Measurements from ENCODE around the gene TMEM161A.

Gene TMEM161A

GRCh38 chr19:19083413-19084178 is 54.7 kb downstream of the TMEM161A start:
- 95% methylated on average over 7 of the region's 10 CpGs for WGBS (ENCODE audit: insufficient coverage)
- Histone ChIP-seq H3K27me3 (replicated peaks in 2 of 5; ENCODE audit: control insufficient read depth in 4 of 5, insufficient read depth in 5 of 5, low read length in 4 of 5) (no peaks in the 10 kb centered on the region), H3K27ac (ENCODE audit: insufficient read depth in 1 of 2, low read depth in 1 of 2, low read length in 2 of 2, poor library complexity in 1 of 2, severe bottlenecking in 2 of 2) (no peak overlapping the region), H3K9me3 (ENCODE audit: control extremely low read depth in 1 of 5, control insufficient read depth in 4 of 5, insufficient read depth in 2 of 5, low read depth in 1 of 5, low read length in 4 of 5) (no peaks in the 10 kb centered on the region), H3K36me3 (ENCODE audit: control insufficient read depth in 4 of 4, insufficient read depth in 4 of 4, low read length in 3 of 4) (no peaks in the 10 kb centered on the region), H3K4me3 (ENCODE audit: control insufficient read depth in 1 of 7, extremely low read depth in 1 of 7, insufficient read depth in 4 of 7, low read depth in 2 of 7, low read length in 6 of 7) (no peak overlapping the region), H3K4me1 (ENCODE audit: control extremely low read depth in 1 of 4, control insufficient read depth in 4 of 4, insufficient read depth in 4 of 4, low read length in 3 of 4) (no peaks in the 10 kb centered on the region)
- ChIA-PET POLR2A (no interaction called here), CTCF (no interaction called here)
- no peak for DNase-seq

GRCh38 chr19:19081642-19082151 is 56.6 kb downstream of the TMEM161A start:
- DNase-seq = no peak
- Histone ChIP-seq H3K9me3 (ENCODE audit: control extremely low read depth in 1 of 5, control insufficient read depth in 4 of 5, insufficient read depth in 2 of 5, low read depth in 1 of 5, low read length in 4 of 5) (no peaks in the 10 kb centered on the region), H3K27ac (ENCODE audit: insufficient read depth in 1 of 2, low read depth in 1 of 2, low read length in 2 of 2, poor library complexity in 1 of 2, severe bottlenecking in 2 of 2) (no peak overlapping the region), H3K36me3 (ENCODE audit: control insufficient read depth in 4 of 4, insufficient read depth in 4 of 4, low read length in 3 of 4) (no peaks in the 10 kb centered on the region), H3K27me3 (replicated peaks in 2 of 5; ENCODE audit: control insufficient read depth in 4 of 5, insufficient read depth in 5 of 5, low read length in 4 of 5) (no peaks in the 10 kb centered on the region), H3K4me3 (ENCODE audit: control insufficient read depth in 1 of 7, extremely low read depth in 1 of 7, insufficient read depth in 4 of 7, low read depth in 2 of 7, low read length in 6 of 7) (no peak overlapping the region), H3K4me1 (ENCODE audit: control extremely low read depth in 1 of 4, control insufficient read depth in 4 of 4, insufficient read depth in 4 of 4, low read length in 3 of 4) (no peaks in the 10 kb centered on the region)
- WGBS (ENCODE audit: insufficient coverage) = 94% methylated on average over 15 of the region's 16 CpGs
- ChIA-PET POLR2A (interaction anchor here (1.1 kb wide), 1 partner anchor 18 kb away, joined by 3 read pairs; no protein-coding TSS in a partner anchor), CTCF (no interaction called here)

- ChIA-PET CTCF (no interaction called here), POLR2A (no interaction called here)
- WGBS (ENCODE audit: insufficient coverage) = no CpG with 5 or more reads among the region's 1 CpG
- no peaks in the 10 kb centered on the region for H3K4me1 ChIP-seq (ENCODE audit: control extremely low read depth in 1 of 4, control insufficient read depth in 4 of 4, insufficient read depth in 4 of 4, low read length in 3 of 4)
- H3K27me3 ChIP-seq (replicated peaks in 2 of 5; ENCODE audit: control insufficient read depth in 4 of 5, insufficient read depth in 5 of 5, low read length in 4 of 5) = no peaks in the 10 kb centered on the region
- no peak for DNase-seq
- no peak overlapping the region for H3K27ac ChIP-seq (ENCODE audit: insufficient read depth in 1 of 2, low read depth in 1 of 2, low read length in 2 of 2, poor library complexity in 1 of 2, severe bottlenecking in 2 of 2)
- no peak overlapping the region for H3K4me3 ChIP-seq (ENCODE audit: control insufficient read depth in 1 of 7, extremely low read depth in 1 of 7, insufficient read depth in 4 of 7, low read depth in 2 of 7, low read length in 6 of 7)
- no peaks in the 10 kb centered on the region for H3K9me3 ChIP-seq (ENCODE audit: control extremely low read depth in 1 of 5, control insufficient read depth in 4 of 5, insufficient read depth in 2 of 5, low read depth in 1 of 5, low read length in 4 of 5)
- peaks cover 0 to 3% (median 0%) of the 10 kb centered on the region in 4 experiments for H3K36me3 ChIP-seq (ENCODE audit: control insufficient read depth in 4 of 4, insufficient read depth in 4 of 4, low read length in 3 of 4)
Observed at GRCh38 chr19:19079571-19079970, 58.7 kb downstream of the TMEM161A start.

- Histone ChIP-seq H3K4me1 (ENCODE audit: control extremely low read depth in 1 of 4, control insufficient read depth in 4 of 4, insufficient read depth in 4 of 4, low read length in 3 of 4) (peaks cover 0 to 4% (median 0%) of the 10 kb centered on the region in 4 experiments), H3K27me3 (replicated peaks in 2 of 5; ENCODE audit: control insufficient read depth in 4 of 5, insufficient read depth in 5 of 5, low read length in 4 of 5) (no peaks in the 10 kb centered on the region), H3K9me3 (ENCODE audit: control extremely low read depth in 1 of 5, control insufficient read depth in 4 of 5, insufficient read depth in 2 of 5, low read depth in 1 of 5, low read length in 4 of 5) (no peaks in the 10 kb centered on the region), H3K36me3 (ENCODE audit: control insufficient read depth in 4 of 4, insufficient read depth in 4 of 4, low read length in 3 of 4) (peaks cover 0 to 3% (median 0%) of the 10 kb centered on the region in 4 experiments), H3K27ac (ENCODE audit: insufficient read depth in 1 of 2, low read depth in 1 of 2, low read length in 2 of 2, poor library complexity in 1 of 2, severe bottlenecking in 2 of 2) (no peak overlapping the region), H3K4me3 (ENCODE audit: control insufficient read depth in 1 of 7, extremely low read depth in 1 of 7, insufficient read depth in 4 of 7, low read depth in 2 of 7, low read length in 6 of 7) (no peak overlapping the region)
- ChIA-PET CTCF (no interaction called here), POLR2A (no interaction called here)
- no CpG with 5 or more reads among the region's 6 CpGs for WGBS (ENCODE audit: insufficient coverage)
- no peak for DNase-seq
Observed at GRCh38 chr19:19078801-19079200, 59.5 kb downstream of the TMEM161A start.

- DNase-seq = no peak
- Histone ChIP-seq H3K9me3 (ENCODE audit: control extremely low read depth in 1 of 5, control insufficient read depth in 4 of 5, insufficient read depth in 2 of 5, low read depth in 1 of 5, low read length in 4 of 5) (no peaks in the 10 kb centered on the region), H3K4me3 (ENCODE audit: control insufficient read depth in 1 of 7, extremely low read depth in 1 of 7, insufficient read depth in 4 of 7, low read depth in 2 of 7, low read length in 6 of 7) (no peak overlapping the region), H3K4me1 (ENCODE audit: control extremely low read depth in 1 of 4, control insufficient read depth in 4 of 4, insufficient read depth in 4 of 4, low read length in 3 of 4) (peaks cover 0 to 4% (median 0%) of the 10 kb centered on the region in 4 experiments), H3K36me3 (ENCODE audit: control insufficient read depth in 4 of 4, insufficient read depth in 4 of 4, low read length in 3 of 4) (peaks cover 0 to 4% (median 2%) of the 10 kb centered on the region in 4 experiments), H3K27ac (ENCODE audit: insufficient read depth in 1 of 2, low read depth in 1 of 2, low read length in 2 of 2, poor library complexity in 1 of 2, severe bottlenecking in 2 of 2) (no peak overlapping the region), H3K27me3 (replicated peaks in 2 of 5; ENCODE audit: control insufficient read depth in 4 of 5, insufficient read depth in 5 of 5, low read length in 4 of 5) (no peaks in the 10 kb centered on the region)
- ChIA-PET POLR2A (no interaction called here), CTCF (interaction anchor here (0.9 kb wide), 1 partner anchor 31 kb away, joined by 3 read pairs; no protein-coding TSS in a partner anchor)
- WGBS (ENCODE audit: insufficient coverage) = 98% methylated on average over 5 of the region's 7 CpGs
Observed at GRCh38 chr19:19077103-19077502, 61.2 kb downstream of the TMEM161A start.

GRCh38 chr19:19076476-19076875 is 61.8 kb downstream of the TMEM161A start:
- WGBS (ENCODE audit: insufficient coverage) = 100% methylated on average over 1 of the region's 1 CpG
- Histone ChIP-seq H3K27me3 (replicated peaks in 2 of 5; ENCODE audit: control insufficient read depth in 4 of 5, insufficient read depth in 5 of 5, low read length in 4 of 5) (no peaks in the 10 kb centered on the region), H3K36me3 (ENCODE audit: control insufficient read depth in 4 of 4, insufficient read depth in 4 of 4, low read length in 3 of 4) (peaks cover 0 to 4% (median 2%) of the 10 kb centered on the region in 4 experiments), H3K4me3 (ENCODE audit: control insufficient read depth in 1 of 7, extremely low read depth in 1 of 7, insufficient read depth in 4 of 7, low read depth in 2 of 7, low read length in 6 of 7) (no peak overlapping the region), H3K27ac (ENCODE audit: insufficient read depth in 1 of 2, low read depth in 1 of 2, low read length in 2 of 2, poor library complexity in 1 of 2, severe bottlenecking in 2 of 2) (no peak overlapping the region), H3K9me3 (ENCODE audit: control extremely low read depth in 1 of 5, control insufficient read depth in 4 of 5, insufficient read depth in 2 of 5, low read depth in 1 of 5, low read length in 4 of 5) (no peaks in the 10 kb centered on the region), H3K4me1 (ENCODE audit: control extremely low read depth in 1 of 4, control insufficient read depth in 4 of 4, insufficient read depth in 4 of 4, low read length in 3 of 4) (peaks cover 0 to 4% (median 0%) of the 10 kb centered on the region in 4 experiments)
- CTCF ChIA-PET = no interaction called here
- no peak for DNase-seq
- POLR2A ChIA-PET = no interaction called here

- peaks cover 0 to 4% (median 0%) of the 10 kb centered on the region in 4 experiments for H3K4me1 ChIP-seq (ENCODE audit: control extremely low read depth in 1 of 4, control insufficient read depth in 4 of 4, insufficient read depth in 4 of 4, low read length in 3 of 4)
- H3K9me3 ChIP-seq (ENCODE audit: control extremely low read depth in 1 of 5, control insufficient read depth in 4 of 5, insufficient read depth in 2 of 5, low read depth in 1 of 5, low read length in 4 of 5) = no peaks in the 10 kb centered on the region
- ChIA-PET CTCF (interaction anchor here (0.8 to 1.9 kb wide), 2 partner anchors 9 to 10 kb away, joined by 3 to 5 read pairs; no protein-coding TSS in a partner anchor), POLR2A (no interaction called here)
- no peaks in the 10 kb centered on the region for H3K27me3 ChIP-seq (replicated peaks in 2 of 5; ENCODE audit: control insufficient read depth in 4 of 5, insufficient read depth in 5 of 5, low read length in 4 of 5)
- peaks cover 0 to 4% (median 2%) of the 10 kb centered on the region in 4 experiments for H3K36me3 ChIP-seq (ENCODE audit: control insufficient read depth in 4 of 4, insufficient read depth in 4 of 4, low read length in 3 of 4)
- no peak overlapping the region for H3K27ac ChIP-seq (ENCODE audit: insufficient read depth in 1 of 2, low read depth in 1 of 2, low read length in 2 of 2, poor library complexity in 1 of 2, severe bottlenecking in 2 of 2)
- DNase-seq = no peak
- WGBS (ENCODE audit: insufficient coverage) = 100% methylated on average over 2 of the region's 8 CpGs
- no peak overlapping the region for H3K4me3 ChIP-seq (ENCODE audit: control insufficient read depth in 1 of 7, extremely low read depth in 1 of 7, insufficient read depth in 4 of 7, low read depth in 2 of 7, low read length in 6 of 7)
Observed at GRCh38 chr19:19075126-19075525, 63.2 kb downstream of the TMEM161A start.

All from common myeloid progenitor, CD34-positive (primary cell).